Mammary epithelial cell (primary cell): ENCODE measurements around the gene SPDYE6.

ENCODE experiments used
- CTCF ChIP-seq, 2 donors: IDR thresholded peaks in 1 of 2; conservative IDR thresholded peaks in 1 of 2; 2 replicates each; pipeline ENCODE4 v1.5.1; 2011 to 2012; ENCODE audit warnings: inconsistent platforms in 2 of 2, low read length in 2 of 2, mild to moderate bottlenecking in 2 of 2, control low read depth in 1 of 2, low read depth in 1 of 2; ENCODE audit not compliant: insufficient read depth in 1 of 2; ENCODE audit errors: extremely low read depth in 1 of 2
- EZH2 ChIP-seq: IDR thresholded peaks from 2 replicates; pipeline ENCODE4 v1.6.1; 2012; ENCODE audit warnings: low read length, inconsistent platforms, borderline replicate concordance

DNA sequence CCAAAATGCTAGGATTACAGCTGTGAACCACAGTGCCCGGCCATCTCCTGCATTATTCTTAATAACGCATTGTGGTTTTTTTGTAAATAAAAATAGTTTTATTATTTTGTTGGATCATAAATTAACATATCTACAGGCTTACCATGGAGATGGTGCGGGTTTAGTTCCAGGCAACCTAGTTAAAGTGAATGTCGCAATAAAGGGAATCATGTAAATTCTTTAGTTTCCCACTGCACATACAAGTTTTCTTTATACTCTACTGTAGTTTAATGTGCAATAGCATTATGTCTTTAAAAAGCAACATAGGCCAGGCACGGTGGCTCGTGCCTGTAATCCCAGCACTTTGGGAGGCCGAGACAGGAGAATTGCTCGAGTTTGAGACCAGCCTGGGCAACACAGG is 42.3 kb upstream of the SPDYE6 start:
- TF ChIP-seq CTCF (conservative IDR thresholded peaks at IDR 0.05 in 1 of 2, IDR thresholded peaks at IDR 0.05 in 1 of 2; ENCODE audit: extremely low read depth in 1 of 2, insufficient read depth in 1 of 2, low read depth in 1 of 2, low read length in 2 of 2) (no peak), EZH2 (no peak)
